ENCODE data around the gene IFITM1.
A peak's percentile ranks its signal among the peaks of the same experiment; 100 is the strongest.

IFITM1 gene

GRCh38 chr11:313787-314553 lies at the start of gene IFITM1:
TSS of gene IFITM1 (plus strand) at chr11:314040. CDS start at chr11:314171, 131 bp downstream.
- peak; percentile 71 for DNase-seq

GRCh38 chr11:266676-267439 lies 47.0 kb upstream of the IFITM1 start:
- DNase-seq = no peak

- peak; percentile 69 for DNase-seq
These were observed 46.3 kb upstream of the IFITM1 start for GRCh38 chr11:267491-267994.

GRCh38 chr11:268716-269145 lies 45.1 kb upstream of the IFITM1 start:
- peak; percentile 49 for DNase-seq

GRCh38 chr11:269146-269890 lies 44.5 kb upstream of the IFITM1 start:
- peak; percentile 58 for DNase-seq

GRCh38 chr11:270451-271318 lies 43.2 kb upstream of the IFITM1 start:
- DNase-seq = no peak

- no peak for DNase-seq
These were observed 42.5 kb upstream of the IFITM1 start for GRCh38 chr11:271319-271715.

GRCh38 chr11:272195-272930 lies 41.5 kb upstream of the IFITM1 start:
- no peak for DNase-seq

GRCh38 chr11:272931-273198 lies 41.0 kb upstream of the IFITM1 start:
- no peak for DNase-seq

- DNase-seq = no peak
These were observed 37.6 kb upstream of the IFITM1 start for GRCh38 chr11:276219-276618.

GRCh38 chr11:278001-278951 lies 35.6 kb upstream of the IFITM1 start, which contains the start of gene NLRP6:
TSS of gene NLRP6 (plus strand) at chr11:278407. CDS start at chr11:278570, 163 bp downstream.
- no peak for DNase-seq

GRCh38 chr11:279040-279965 lies 34.5 kb upstream of the IFITM1 start:
- peak; percentile 51 for DNase-seq

GRCh38 chr11:279966-280705 lies 33.7 kb upstream of the IFITM1 start:
- peak; percentile 68 for DNase-seq

- DNase-seq = peak; percentile 60
These were observed 32.9 kb upstream of the IFITM1 start for GRCh38 chr11:280706-281485.

- DNase-seq = no peak
These were observed 32.2 kb upstream of the IFITM1 start for GRCh38 chr11:281486-282161.

GRCh38 chr11:282171-282570 lies 31.7 kb upstream of the IFITM1 start:
- no peak for DNase-seq
